Tibial nerve (tissue), 3 donors: ENCODE measurements around the gene STK17A.

ENCODE experiments used
- CTCF ChIP-seq, 5 experiments: fragments of 200-600 bp in 3 of 5; fragments of 450-650 bp in 2 of 5; sonication (generic) in 3 of 5; IDR thresholded peaks; one replicate each; pipeline ENCODE4 v1.5.1; 2016 to 2019; ENCODE audit warnings: antibody characterized with exemption in 5 of 5, mild to moderate bottlenecking in 3 of 5, moderate library complexity in 2 of 5
- POLR2A ChIP-seq, 2 donors: fragments of 450-650 bp; IDR thresholded peaks; one replicate each; pipeline ENCODE4 v1.6.1; 2017; ENCODE audit warnings: antibody characterized with exemption in 2 of 2, mild to moderate bottlenecking in 2 of 2, moderate library complexity in 2 of 2

DNA sequence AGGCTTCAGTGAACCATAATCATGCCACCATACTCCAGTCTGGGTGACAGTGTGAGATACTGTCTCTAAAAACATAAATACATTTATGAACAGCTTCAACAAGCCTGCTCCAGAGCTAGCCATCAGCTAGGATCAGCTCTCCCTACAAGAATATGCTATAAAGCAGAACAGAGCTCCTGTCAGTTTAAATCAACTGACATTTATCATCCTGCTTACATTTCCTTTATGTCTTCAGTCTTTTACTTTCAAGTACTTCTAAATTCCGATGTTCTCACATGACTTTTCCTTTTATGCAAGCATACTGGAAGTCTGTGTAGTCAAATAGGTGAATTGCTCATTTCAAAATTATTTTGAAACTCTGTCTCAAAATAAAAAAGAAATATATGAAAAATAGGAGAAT is 81.8 kb downstream of the STK17A start:
- TF ChIP-seq POLR2A (IDR thresholded peaks at IDR 0.05): no peak
- TF ChIP-seq CTCF (IDR thresholded peaks at IDR 0.05): no peak
